ENCODE measurements around the gene TGFB3.
"Not testable (repeated sequence)": the region's sequence is repeated elsewhere in the genome, so short reads cannot be mapped to it uniquely, and the experiment has no call there.

TGFB3 gene

GRCh38 chr14:75961662-75962061 lies 20.1 kb downstream of the TGFB3 start:
- no peak overlapping the region for H3K27ac Mint-ChIP-seq
- H3K9me3 Mint-ChIP-seq = no peaks in the 10 kb centered on the region
- H3K36me3 Mint-ChIP-seq = no peaks in the 10 kb centered on the region
- CTCF ChIA-PET = interaction anchor here (0.7 to 1.3 kb wide), 2 partner anchors 17 to 1354 kb away, joined by 3 read pairs; no protein-coding TSS in a partner anchor
- H3K27me3 Mint-ChIP-seq = no peaks in the 10 kb centered on the region
- H3K4me1 Mint-ChIP-seq = no peaks in the 10 kb centered on the region
- no peak overlapping the region for H3K4me3 Mint-ChIP-seq
- no peak for DNase-seq

- Mint-ChIP-seq H3K9me3 (no peaks in the 10 kb centered on the region), H3K27me3 (no peaks in the 10 kb centered on the region), H3K4me3 (no peak overlapping the region), H3K36me3 (no peaks in the 10 kb centered on the region), H3K27ac (no peak overlapping the region), H3K4me1 (no peaks in the 10 kb centered on the region)
- CTCF ChIA-PET = no interaction called here
- DNase-seq = no peak
Observed at GRCh38 chr14:75960231-75960630, 21.6 kb downstream of the TGFB3 start.

- H3K27me3 Mint-ChIP-seq = no peaks in the 10 kb centered on the region
- no peak for DNase-seq
- CTCF ChIA-PET = no interaction called here
- no peaks in the 10 kb centered on the region for H3K36me3 Mint-ChIP-seq
- H3K27ac Mint-ChIP-seq = no peak overlapping the region
- H3K9me3 Mint-ChIP-seq = no peaks in the 10 kb centered on the region
- H3K4me3 Mint-ChIP-seq = no peak overlapping the region
- H3K4me1 Mint-ChIP-seq = no peaks in the 10 kb centered on the region
Observed at GRCh38 chr14:75959031-75959430, 22.8 kb downstream of the TGFB3 start.

- DNase-seq = no peak
- H3K36me3 Mint-ChIP-seq = peaks cover 4% of the 10 kb centered on the region
- no peak overlapping the region for H3K27ac Mint-ChIP-seq
- H3K27me3 Mint-ChIP-seq = no peaks in the 10 kb centered on the region
- no peak overlapping the region for H3K4me3 Mint-ChIP-seq
- no peaks in the 10 kb centered on the region for H3K4me1 Mint-ChIP-seq
- no peaks in the 10 kb centered on the region for H3K9me3 Mint-ChIP-seq
- CTCF ChIA-PET = no interaction called here
Observed at GRCh38 chr14:75952489-75952888, 29.3 kb downstream of the TGFB3 start.

GRCh38 chr14:75946785-75947184 lies 35.0 kb downstream of the TGFB3 start:
- DNase-seq = no peak
- Mint-ChIP-seq H3K4me3 (no peak overlapping the region), H3K36me3 (no peaks in the 10 kb centered on the region), H3K27ac (no peak overlapping the region), H3K27me3 (no peaks in the 10 kb centered on the region), H3K9me3 (no peaks in the 10 kb centered on the region), H3K4me1 (no peaks in the 10 kb centered on the region)
- CTCF ChIA-PET = no interaction called here

GRCh38 chr14:75944607-75945241 lies 37.1 kb downstream of the TGFB3 start:
- H3K36me3 Mint-ChIP-seq = no peaks in the 10 kb centered on the region
- no peaks in the 10 kb centered on the region for H3K27me3 Mint-ChIP-seq
- no peaks in the 10 kb centered on the region for H3K4me1 Mint-ChIP-seq
- CTCF ChIA-PET = no interaction called here
- H3K4me3 Mint-ChIP-seq = no peak overlapping the region
- DNase-seq = no peak
- no peak overlapping the region for H3K27ac Mint-ChIP-seq
- H3K9me3 Mint-ChIP-seq = no peaks in the 10 kb centered on the region

- Mint-ChIP-seq H3K4me1 (no peaks in the 10 kb centered on the region), H3K27me3 (no peaks in the 10 kb centered on the region), H3K36me3 (no peaks in the 10 kb centered on the region), H3K27ac (no peak overlapping the region), H3K9me3 (no peaks in the 10 kb centered on the region), H3K4me3 (no peak overlapping the region)
- DNase-seq = no peak
- CTCF ChIA-PET = no interaction called here
Observed at GRCh38 chr14:75941030-75941429, 40.8 kb downstream of the TGFB3 start.

- Mint-ChIP-seq H3K27ac (no peak overlapping the region), H3K4me1 (peaks cover 2% of the 10 kb centered on the region), H3K36me3 (no peaks in the 10 kb centered on the region), H3K4me3 (no peak overlapping the region), H3K27me3 (no peaks in the 10 kb centered on the region), H3K9me3 (no peaks in the 10 kb centered on the region)
- DNase-seq = no peak
- CTCF ChIA-PET = interaction anchor here (0.6 kb wide), 1 partner anchor 807 kb away, joined by 3 read pairs; no protein-coding TSS in a partner anchor
Observed at GRCh38 chr14:75939200-75939599, 42.6 kb downstream of the TGFB3 start.

GRCh38 chr14:75934998-75935628 lies 46.7 kb downstream of the TGFB3 start:
- DNase-seq = no peak
- H3K9me3 Mint-ChIP-seq = no peaks in the 10 kb centered on the region
- CTCF ChIA-PET = interaction anchor here (1.8 to 2.9 kb wide), 2 partner anchors 29 to 44 kb away, joined by 7 to 9 read pairs; no protein-coding TSS in a partner anchor
- H3K36me3 Mint-ChIP-seq = no peaks in the 10 kb centered on the region
- H3K27me3 Mint-ChIP-seq = no peaks in the 10 kb centered on the region
- H3K4me1 Mint-ChIP-seq = peaks cover 2% of the 10 kb centered on the region
- no peak overlapping the region for H3K4me3 Mint-ChIP-seq
- no peak overlapping the region for H3K27ac Mint-ChIP-seq

GRCh38 chr14:75933712-75934296 lies 48.0 kb downstream of the TGFB3 start:
- no peak for DNase-seq
- H3K9me3 Mint-ChIP-seq = no peaks in the 10 kb centered on the region
- peaks cover 2% of the 10 kb centered on the region for H3K4me1 Mint-ChIP-seq
- no peaks in the 10 kb centered on the region for H3K27me3 Mint-ChIP-seq
- no peaks in the 10 kb centered on the region for H3K36me3 Mint-ChIP-seq
- H3K4me3 Mint-ChIP-seq = no peak overlapping the region
- no peak overlapping the region for H3K27ac Mint-ChIP-seq
- CTCF ChIA-PET = interaction anchor here (1.8 to 2.9 kb wide), 2 partner anchors 28 to 45 kb away, joined by 7 to 9 read pairs; no protein-coding TSS in a partner anchor

- Mint-ChIP-seq H3K27ac (no peak overlapping the region), H3K4me3 (no peak overlapping the region), H3K4me1 (no peaks in the 10 kb centered on the region), H3K9me3 (no peaks in the 10 kb centered on the region), H3K36me3 (no peaks in the 10 kb centered on the region), H3K27me3 (no peaks in the 10 kb centered on the region)
- CTCF ChIA-PET = no interaction called here
- no peak for DNase-seq
Observed at GRCh38 chr14:75928690-75929181, 53.1 kb downstream of the TGFB3 start.

- H3K9me3 Mint-ChIP-seq = no peaks in the 10 kb centered on the region
- H3K27me3 Mint-ChIP-seq = no peaks in the 10 kb centered on the region
- DNase-seq = no peak
- H3K27ac Mint-ChIP-seq = no peak overlapping the region
- CTCF ChIA-PET = no interaction called here
- no peaks in the 10 kb centered on the region for H3K4me1 Mint-ChIP-seq
- H3K36me3 Mint-ChIP-seq = no peaks in the 10 kb centered on the region
- H3K4me3 Mint-ChIP-seq = no peak overlapping the region
Observed at GRCh38 chr14:75927564-75928087, 54.2 kb downstream of the TGFB3 start.

- no peaks in the 10 kb centered on the region for H3K36me3 Mint-ChIP-seq
- DNase-seq = no peak
- no peaks in the 10 kb centered on the region for H3K27me3 Mint-ChIP-seq
- no peaks in the 10 kb centered on the region for H3K9me3 Mint-ChIP-seq
- CTCF ChIA-PET = no interaction called here
- H3K4me3 Mint-ChIP-seq = no peak overlapping the region
- H3K27ac Mint-ChIP-seq = no peak overlapping the region
- H3K4me1 Mint-ChIP-seq = no peaks in the 10 kb centered on the region
Observed at GRCh38 chr14:75926431-75927115, 55.2 kb downstream of the TGFB3 start.

- H3K4me1 Mint-ChIP-seq, H3K27me3 Mint-ChIP-seq, H3K9me3 Mint-ChIP-seq, H3K36me3 Mint-ChIP-seq, CTCF ChIA-PET, H3K4me3 Mint-ChIP-seq, DNase-seq, H3K27ac Mint-ChIP-seq: not testable (repeated sequence)
Observed at GRCh38 chr14:75925141-75925840, 56.5 kb downstream of the TGFB3 start.

Measured in activated naive CD4-positive, alpha-beta T cell treated with anti-CD3 and anti-CD28 coated beads, Interleukin-2, amount 10 ng/mL, durations not matched to agents 7 days and 5 days (primary cell).